K562 (cell line): Measurements from ENCODE around the gene BIN1. TPM values are rescaled to one million over a fixed set of nuclear protein-coding genes. Genes with fewer than 3 reads are reported as not detected.
A peak's percentile ranks its signal among the peaks of the same experiment; 100 is the strongest.

Source experiments
- ATF6 ChIP-seq: sonication (generic); formaldehyde crosslinking; IDR thresholded peaks from 2 replicates; pipeline ENCODE4 v1.4.0; 2020; ENCODE audit warnings: mild to moderate bottlenecking, missing genetic modification reagents
- BDP1 ChIP-seq: IDR thresholded peaks from 3 replicates; pipeline ENCODE4 v1.6.1; 2011; ENCODE audit not compliant: insufficient read length, insufficient read depth
- BRF2 ChIP-seq: IDR thresholded peaks from 3 replicates; pipeline ENCODE4 v1.6.1; 2011; ENCODE audit warnings: borderline replicate concordance, mild to moderate bottlenecking; ENCODE audit not compliant: insufficient read length, insufficient read depth
- CCAR2 ChIP-seq: fragments of 200-400 bp; formaldehyde crosslinking; IDR thresholded peaks from 2 replicates; pipeline ENCODE4 v1.6.1; 2017; ENCODE audit warnings: mild to moderate bottlenecking, low read depth, low read length
- MAFG ChIP-seq: fragments of 450-650 bp; conservative IDR thresholded peaks from 2 replicates; pipeline ENCODE4 v1.6.1; 2016; ENCODE audit warnings: missing genetic modification characterization, missing compliant biosample characterization
- NFYB ChIP-seq: IDR thresholded peaks from 2 replicates; pipeline ENCODE4 v1.6.1; 2011; ENCODE audit warnings: mild to moderate bottlenecking, moderate library complexity; ENCODE audit not compliant: insufficient read length; ENCODE audit errors: extremely low read depth
- RBM39 ChIP-seq: fragments of 200-400 bp; formaldehyde crosslinking; optimal IDR thresholded peaks from 2 replicates; pipeline ENCODE3; 2018; ENCODE audit warnings: low read depth, low read length
- polyA plus RNA-seq, 8 experiments: library from polyadenylated mRNA; depleted of rRNA in 4 of 8; stranded (reverse) in 5 of 8; unstranded in 3 of 8; fragments of >200 nt; fragmentation: Nextera tagmentation in 2 of 8; fragmentation: Illumina TruSeq in 1 of 8; extraction: Ambion mirVana in 2 of 8; extraction: Trizol in 1 of 8; gene quantifications; 2 replicates each; pipeline versions ENCODE4 v1.2.1 to v1.2.3, GENCODE V29; 2011 to 2014; ENCODE audit warnings: inconsistent platforms in 1 of 8, missing spikeins in 1 of 8
- total RNA-seq, 7 experiments: library from RNA; depleted of rRNA in 6 of 7; stranded (reverse); fragments of >200 nt in 6 of 7; fragmentation: Illumina TruSeq in 2 of 7; extraction: Trizol in 2 of 7; gene quantifications; 2 replicates each; pipeline versions ENCODE4 v1.2.1 to v1.2.3, GENCODE V29; 2011 to 2021; ENCODE audit warnings: low replicate concordance in 1 of 7
- TF ChIP-seq, protein P1 (sequence below): fragments of 250-450 bp; sonication (Bioruptor Pico); IDR thresholded peaks from 2 replicates; pipeline ENCODE4 v1.4.0; 2020
- TF ChIP-seq, protein P2 (sequence below), 2 experiments: fragments of 450-650 bp; IDR thresholded peaks; 2 replicates each; pipeline ENCODE4 v1.6.1; 2016; ENCODE audit warnings: mild to moderate bottlenecking in 2 of 2, borderline replicate concordance in 1 of 2, low read depth in 1 of 2, moderate library complexity in 1 of 2

BIN1 gene
- total and polyA plus RNA-seq, 9 of the 15 experiments (the other 6 are each of a cell fraction or from before 2014, with no cell fraction given) = 0.04 to 2.8 (median 0.79) TPM; not detected in 1

DNA sequence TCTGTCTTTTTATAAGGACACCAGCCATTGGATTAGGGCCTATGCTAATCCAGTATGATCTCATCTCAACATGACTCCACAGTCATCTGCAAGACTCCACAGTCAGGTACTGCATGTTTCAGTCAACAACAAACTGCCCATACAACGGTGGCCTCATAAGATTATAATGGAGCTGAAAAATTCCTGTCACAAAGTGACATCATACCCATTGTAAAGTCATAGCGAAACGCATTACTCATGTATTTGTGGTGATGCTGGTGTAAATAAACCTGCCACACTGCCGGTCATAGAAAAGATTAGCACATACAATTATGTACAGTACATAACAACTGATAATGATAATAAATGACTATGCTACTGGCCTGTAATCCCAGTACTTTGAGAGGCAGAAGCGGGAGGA, 106.0 kb downstream of the BIN1 start (continued):
- TF ChIP-seq, protein P1, sequence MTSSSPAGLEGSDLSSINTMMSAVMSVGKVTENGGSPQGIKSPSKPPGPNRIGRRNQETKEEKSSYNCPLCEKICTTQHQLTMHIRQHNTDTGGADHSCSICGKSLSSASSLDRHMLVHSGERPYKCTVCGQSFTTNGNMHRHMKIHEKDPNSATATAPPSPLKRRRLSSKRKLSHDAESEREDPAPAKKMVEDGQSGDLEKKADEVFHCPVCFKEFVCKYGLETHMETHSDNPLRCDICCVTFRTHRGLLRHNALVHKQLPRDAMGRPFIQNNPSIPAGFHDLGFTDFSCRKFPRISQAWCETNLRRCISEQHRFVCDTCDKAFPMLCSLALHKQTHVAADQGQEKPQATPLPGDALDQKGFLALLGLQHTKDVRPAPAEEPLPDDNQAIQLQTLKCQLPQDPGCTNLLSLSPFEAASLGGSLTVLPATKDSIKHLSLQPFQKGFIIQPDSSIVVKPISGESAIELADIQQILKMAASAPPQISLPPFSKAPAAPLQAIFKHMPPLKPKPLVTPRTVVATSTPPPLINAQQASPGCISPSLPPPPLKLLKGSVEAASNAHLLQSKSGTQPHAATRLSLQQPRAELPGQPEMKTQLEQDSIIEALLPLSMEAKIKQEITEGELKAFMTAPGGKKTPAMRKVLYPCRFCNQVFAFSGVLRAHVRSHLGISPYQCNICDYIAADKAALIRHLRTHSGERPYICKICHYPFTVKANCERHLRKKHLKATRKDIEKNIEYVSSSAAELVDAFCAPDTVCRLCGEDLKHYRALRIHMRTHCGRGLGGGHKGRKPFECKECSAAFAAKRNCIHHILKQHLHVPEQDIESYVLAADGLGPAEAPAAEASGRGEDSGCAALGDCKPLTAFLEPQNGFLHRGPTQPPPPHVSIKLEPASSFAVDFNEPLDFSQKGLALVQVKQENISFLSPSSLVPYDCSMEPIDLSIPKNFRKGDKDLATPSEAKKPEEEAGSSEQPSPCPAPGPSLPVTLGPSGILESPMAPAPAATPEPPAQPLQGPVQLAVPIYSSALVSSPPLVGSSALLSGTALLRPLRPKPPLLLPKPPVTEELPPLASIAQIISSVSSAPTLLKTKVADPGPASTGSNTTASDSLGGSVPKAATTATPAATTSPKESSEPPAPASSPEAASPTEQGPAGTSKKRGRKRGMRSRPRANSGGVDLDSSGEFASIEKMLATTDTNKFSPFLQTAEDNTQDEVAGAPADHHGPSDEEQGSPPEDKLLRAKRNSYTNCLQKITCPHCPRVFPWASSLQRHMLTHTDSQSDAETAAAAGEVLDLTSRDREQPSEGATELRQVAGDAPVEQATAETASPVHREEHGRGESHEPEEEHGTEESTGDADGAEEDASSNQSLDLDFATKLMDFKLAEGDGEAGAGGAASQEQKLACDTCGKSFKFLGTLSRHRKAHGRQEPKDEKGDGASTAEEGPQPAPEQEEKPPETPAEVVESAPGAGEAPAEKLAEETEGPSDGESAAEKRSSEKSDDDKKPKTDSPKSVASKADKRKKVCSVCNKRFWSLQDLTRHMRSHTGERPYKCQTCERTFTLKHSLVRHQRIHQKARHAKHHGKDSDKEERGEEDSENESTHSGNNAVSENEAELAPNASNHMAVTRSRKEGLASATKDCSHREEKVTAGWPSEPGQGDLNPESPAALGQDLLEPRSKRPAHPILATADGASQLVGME (CRISPR knock-in tag) = no peak
- no peak for TF ChIP-seq NFYB
- no peak for TF ChIP-seq BRF2
- TF ChIP-seq RBM39 = no peak
- no peak for TF ChIP-seq ATF6 (CRISPR knock-in tag)
- no peak for TF ChIP-seq CCAR2
- no peak for TF ChIP-seq BDP1
- peak; percentile 65 for TF ChIP-seq MAFG (tag)
- TF ChIP-seq, protein P2, sequence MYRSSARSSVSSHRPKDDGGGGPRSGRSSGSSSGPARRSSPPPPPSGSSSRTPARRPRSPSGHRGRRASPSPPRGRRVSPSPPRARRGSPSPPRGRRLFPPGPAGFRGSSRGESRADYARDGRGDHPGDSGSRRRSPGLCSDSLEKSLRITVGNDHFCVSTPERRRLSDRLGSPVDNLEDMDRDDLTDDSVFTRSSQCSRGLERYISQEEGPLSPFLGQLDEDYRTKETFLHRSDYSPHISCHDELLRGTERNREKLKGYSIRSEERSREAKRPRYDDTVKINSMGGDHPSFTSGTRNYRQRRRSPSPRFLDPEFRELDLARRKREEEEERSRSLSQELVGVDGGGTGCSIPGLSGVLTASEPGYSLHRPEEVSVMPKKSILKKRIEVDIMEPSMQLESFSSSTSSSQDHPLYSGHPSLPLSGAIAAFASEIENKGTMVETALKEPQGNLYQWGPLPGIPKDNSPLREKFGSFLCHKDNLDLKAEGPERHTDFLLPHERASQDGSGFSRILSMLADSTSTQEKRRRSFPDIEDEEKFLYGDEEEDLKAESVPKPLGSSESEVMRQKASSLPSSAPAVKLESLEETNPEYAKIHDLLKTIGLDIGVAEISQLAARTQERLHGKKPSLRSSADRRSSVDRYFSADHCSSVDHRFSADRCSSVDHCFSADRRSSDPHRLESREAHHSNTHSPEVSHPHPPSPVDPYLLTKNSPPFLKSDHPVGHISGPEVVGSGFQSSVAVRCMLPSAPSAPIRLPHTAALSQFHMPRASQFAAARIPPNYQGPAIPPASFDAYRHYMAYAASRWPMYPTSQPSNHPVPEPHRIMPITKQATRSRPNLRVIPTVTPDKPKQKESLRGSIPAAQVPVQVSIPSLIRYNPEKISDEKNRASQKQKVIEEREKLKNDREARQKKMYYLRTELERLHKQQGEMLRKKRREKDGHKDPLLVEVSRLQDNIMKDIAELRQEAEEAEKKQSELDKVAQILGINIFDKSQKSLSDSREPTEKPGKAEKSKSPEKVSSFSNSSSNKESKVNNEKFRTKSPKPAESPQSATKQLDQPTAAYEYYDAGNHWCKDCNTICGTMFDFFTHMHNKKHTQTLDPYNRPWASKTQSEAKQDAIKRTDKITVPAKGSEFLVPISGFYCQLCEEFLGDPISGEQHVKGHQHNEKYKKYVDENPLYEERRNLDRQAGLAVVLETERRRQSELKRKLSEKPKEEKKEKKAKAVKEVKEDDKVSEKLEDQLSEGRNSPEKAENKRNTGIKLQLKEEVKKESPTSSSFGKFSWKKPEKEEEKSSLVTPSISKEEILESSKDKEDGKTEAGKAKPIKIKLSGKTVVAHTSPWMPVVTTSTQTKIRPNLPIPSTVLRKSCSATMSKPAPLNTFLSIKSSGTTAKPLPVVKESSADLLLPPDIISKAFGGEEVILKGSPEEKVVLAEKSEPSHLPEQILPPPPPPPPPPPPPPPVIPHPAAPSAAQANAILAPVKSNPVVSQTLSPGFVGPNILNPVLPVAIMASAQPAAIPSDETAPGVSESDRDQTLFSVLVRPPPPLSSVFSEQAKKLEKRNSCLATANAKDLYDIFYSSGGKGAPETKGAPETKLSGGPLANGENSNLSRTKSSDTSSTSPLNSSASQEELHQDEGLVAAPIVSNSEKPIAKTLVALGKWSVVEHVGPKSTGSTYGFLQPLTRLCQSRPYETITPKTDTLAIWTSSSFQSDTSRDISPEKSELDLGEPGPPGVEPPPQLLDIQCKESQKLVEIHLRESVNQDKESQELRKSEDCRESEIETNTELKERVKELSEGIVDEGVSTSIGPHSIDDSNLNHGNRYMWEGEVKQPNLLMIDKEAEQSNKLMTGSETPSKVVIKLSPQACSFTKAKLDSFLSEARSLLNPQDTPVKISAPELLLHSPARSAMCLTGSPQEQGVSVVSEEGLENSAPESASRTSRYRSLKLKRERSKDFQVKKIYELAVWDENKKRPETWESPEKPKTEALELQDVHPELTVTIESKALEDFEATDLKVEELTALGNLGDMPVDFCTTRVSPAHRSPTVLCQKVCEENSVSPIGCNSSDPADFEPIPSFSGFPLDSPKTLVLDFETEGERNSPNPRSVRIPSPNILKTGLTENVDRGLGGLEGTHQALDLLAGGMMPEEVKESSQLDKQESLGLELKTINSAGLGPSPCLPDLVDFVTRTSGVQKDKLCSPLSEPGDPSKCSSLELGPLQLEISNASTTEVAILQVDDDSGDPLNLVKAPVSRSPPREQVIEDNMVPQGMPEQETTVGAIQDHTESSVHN (IDR thresholded peaks at IDR 0.05; ENCODE audit: borderline replicate concordance in 1 of 2, low read depth in 1 of 2) = peak in 1 of 2 experiments; percentile 72; a peak in 1 of 4 replicates
